ENCODE measurements around the gene PRR5.

The PRR5 gene

GRCh38 chr22:44684506-44685383 is 17.3 kb upstream of the PRR5 start:
- H3K9me3 ChIP-seq (ENCODE audit: insufficient read depth, low read length): no peaks in the 10 kb centered on the region
- no peak overlapping the region for H3K27ac ChIP-seq (ENCODE audit: low read length)
- H3K27me3 ChIP-seq (ENCODE audit: low read depth, low read length): peaks cover 15% of the 10 kb centered on the region
- H3K9ac ChIP-seq (ENCODE audit: low read length): peak overlapping the region; percentile 18; the same call in 1 of the 2 replicates
- peak overlapping the region; percentile 83 for H3K4me2 ChIP-seq (ENCODE audit: low read length)
- H3K36me3 ChIP-seq (replicated peaks; ENCODE audit: low read depth, low read length): no peaks in the 10 kb centered on the region
- no peaks in the 10 kb centered on the region for H4K20me1 ChIP-seq (ENCODE audit: insufficient read depth, low read length)
- H3K4me3 ChIP-seq (ENCODE audit: low read length): peak overlapping the region; percentile 64
- TF ChIP-seq, protein P1, sequence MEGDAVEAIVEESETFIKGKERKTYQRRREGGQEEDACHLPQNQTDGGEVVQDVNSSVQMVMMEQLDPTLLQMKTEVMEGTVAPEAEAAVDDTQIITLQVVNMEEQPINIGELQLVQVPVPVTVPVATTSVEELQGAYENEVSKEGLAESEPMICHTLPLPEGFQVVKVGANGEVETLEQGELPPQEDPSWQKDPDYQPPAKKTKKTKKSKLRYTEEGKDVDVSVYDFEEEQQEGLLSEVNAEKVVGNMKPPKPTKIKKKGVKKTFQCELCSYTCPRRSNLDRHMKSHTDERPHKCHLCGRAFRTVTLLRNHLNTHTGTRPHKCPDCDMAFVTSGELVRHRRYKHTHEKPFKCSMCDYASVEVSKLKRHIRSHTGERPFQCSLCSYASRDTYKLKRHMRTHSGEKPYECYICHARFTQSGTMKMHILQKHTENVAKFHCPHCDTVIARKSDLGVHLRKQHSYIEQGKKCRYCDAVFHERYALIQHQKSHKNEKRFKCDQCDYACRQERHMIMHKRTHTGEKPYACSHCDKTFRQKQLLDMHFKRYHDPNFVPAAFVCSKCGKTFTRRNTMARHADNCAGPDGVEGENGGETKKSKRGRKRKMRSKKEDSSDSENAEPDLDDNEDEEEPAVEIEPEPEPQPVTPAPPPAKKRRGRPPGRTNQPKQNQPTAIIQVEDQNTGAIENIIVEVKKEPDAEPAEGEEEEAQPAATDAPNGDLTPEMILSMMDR (IDR thresholded peaks at IDR 0.05; ENCODE audit: low read depth, low read length): peak; percentile 94
- TF ChIP-seq EZH2phosphoT487 (IDR thresholded peaks at IDR 0.05; ENCODE audit: low read depth): no peak
- H3K4me1 ChIP-seq (ENCODE audit: low read length): peaks cover 36% of the 10 kb centered on the region
- peak overlapping the region; percentile 62; the same call in 1 of the 2 replicates for H2AFZ ChIP-seq (ENCODE audit: low read depth, low read length)
- no peaks in the 10 kb centered on the region for H3K79me2 ChIP-seq (ENCODE audit: low read length)

GRCh38 chr22:44685384-44686056 is 16.5 kb upstream of the PRR5 start:
- H3K4me1 ChIP-seq (ENCODE audit: low read length): peaks cover 36% of the 10 kb centered on the region
- peak overlapping the region; percentile 83 for H3K4me2 ChIP-seq (ENCODE audit: low read length)
- H3K27ac ChIP-seq (ENCODE audit: low read length): no peak overlapping the region
- peak overlapping the region; percentile 89 for H2AFZ ChIP-seq (ENCODE audit: low read depth, low read length)
- H3K4me3 ChIP-seq (ENCODE audit: low read length): peak overlapping the region; percentile 64
- H4K20me1 ChIP-seq (ENCODE audit: insufficient read depth, low read length): no peaks in the 10 kb centered on the region
- no peak for TF ChIP-seq EZH2phosphoT487 (IDR thresholded peaks at IDR 0.05; ENCODE audit: low read depth)
- no peaks in the 10 kb centered on the region for H3K79me2 ChIP-seq (ENCODE audit: low read length)
- peak overlapping the region; percentile 34; the same call in 1 of the 2 replicates for H3K9ac ChIP-seq (ENCODE audit: low read length)
- no peaks in the 10 kb centered on the region for H3K36me3 ChIP-seq (replicated peaks; ENCODE audit: low read depth, low read length)
- peaks cover 10% of the 10 kb centered on the region for H3K27me3 ChIP-seq (ENCODE audit: low read depth, low read length)
- no peaks in the 10 kb centered on the region for H3K9me3 ChIP-seq (ENCODE audit: insufficient read depth, low read length)

GRCh38 chr22:44686873-44687600 is 15.0 kb upstream of the PRR5 start:
- Histone ChIP-seq H3K4me1 (ENCODE audit: low read length) (peaks cover 36% of the 10 kb centered on the region), H3K9me3 (ENCODE audit: insufficient read depth, low read length) (no peaks in the 10 kb centered on the region), H3K27me3 (ENCODE audit: low read depth, low read length) (peaks cover 8% of the 10 kb centered on the region), H3K36me3 (replicated peaks; ENCODE audit: low read depth, low read length) (no peaks in the 10 kb centered on the region), H2AFZ (ENCODE audit: low read depth, low read length) (no peak overlapping the region), H3K79me2 (ENCODE audit: low read length) (no peaks in the 10 kb centered on the region), H3K9ac (ENCODE audit: low read length) (no peak overlapping the region), H4K20me1 (ENCODE audit: insufficient read depth, low read length) (no peaks in the 10 kb centered on the region), H3K4me2 (ENCODE audit: low read length) (no peak overlapping the region), H3K27ac (ENCODE audit: low read length) (no peak overlapping the region), H3K4me3 (ENCODE audit: low read length) (no peak overlapping the region)
- TF ChIP-seq, protein P1 (IDR thresholded peaks at IDR 0.05; ENCODE audit: low read depth, low read length): no peak
- TF ChIP-seq EZH2phosphoT487 (IDR thresholded peaks at IDR 0.05; ENCODE audit: low read depth): no peak

- no peaks in the 10 kb centered on the region for H3K9me3 ChIP-seq (ENCODE audit: insufficient read depth, low read length)
- no peak overlapping the region for H3K27ac ChIP-seq (ENCODE audit: low read length)
- TF ChIP-seq, protein P1 (IDR thresholded peaks at IDR 0.05; ENCODE audit: low read depth, low read length): no peak
- TF ChIP-seq EZH2phosphoT487 (IDR thresholded peaks at IDR 0.05; ENCODE audit: low read depth): no peak
- H3K36me3 ChIP-seq (replicated peaks; ENCODE audit: low read depth, low read length): no peaks in the 10 kb centered on the region
- H4K20me1 ChIP-seq (ENCODE audit: insufficient read depth, low read length): no peaks in the 10 kb centered on the region
- H3K27me3 ChIP-seq (ENCODE audit: low read depth, low read length): peaks cover 11% of the 10 kb centered on the region
- H3K4me3 ChIP-seq (ENCODE audit: low read length): no peak overlapping the region
- H2AFZ ChIP-seq (ENCODE audit: low read depth, low read length): no peak overlapping the region
- peaks cover 20% of the 10 kb centered on the region for H3K4me1 ChIP-seq (ENCODE audit: low read length)
- H3K79me2 ChIP-seq (ENCODE audit: low read length): no peaks in the 10 kb centered on the region
- no peak overlapping the region for H3K9ac ChIP-seq (ENCODE audit: low read length)
- no peak overlapping the region for H3K4me2 ChIP-seq (ENCODE audit: low read length)
These were observed 12.8 kb upstream of the PRR5 start for GRCh38 chr22:44689173-44689572.

Data from OCI-LY3 (cell line).